ENCODE results near the gene ANXA6. TPM values are rescaled to one million over a fixed set of nuclear protein-coding genes. Genes with fewer than 3 reads are reported as not detected.

Gene ANXA6
- total and polyA plus RNA-seq, 10 donors: 141 to 295 (median 185) TPM

DNA sequence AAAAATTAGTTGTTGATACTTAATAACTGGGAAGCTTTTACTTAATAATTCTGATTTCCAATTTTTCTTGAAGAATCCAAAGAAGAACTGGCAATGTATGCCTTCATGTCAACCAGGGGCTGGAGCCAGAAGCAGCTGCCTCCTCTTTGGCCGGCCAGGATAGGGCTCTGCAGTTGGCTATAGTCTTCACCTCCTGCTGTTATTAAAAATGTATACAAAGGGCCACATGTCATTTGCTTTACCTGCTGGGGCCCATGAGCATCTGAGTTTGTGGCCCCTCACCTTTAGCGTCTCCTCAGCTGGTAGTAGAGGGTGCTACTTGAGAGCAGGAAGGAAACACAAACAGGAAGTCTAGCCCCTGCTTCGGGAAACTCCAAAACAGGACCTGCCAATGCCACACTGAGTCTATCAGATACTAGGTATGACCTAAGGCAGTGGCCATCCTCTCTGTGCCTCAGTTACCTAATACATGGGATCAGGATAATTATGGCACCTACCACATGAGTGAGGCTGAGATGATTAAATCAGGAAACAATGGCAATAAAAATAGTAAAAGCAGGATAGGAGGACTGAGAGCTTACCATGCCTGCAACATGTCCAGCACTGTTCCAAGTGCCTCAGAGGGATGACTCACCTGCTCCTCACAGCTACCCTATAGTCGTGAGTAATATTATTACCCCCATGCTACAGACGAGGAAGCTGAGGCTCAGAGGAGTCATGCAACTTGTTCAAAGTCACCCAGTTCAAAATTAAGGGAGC, 45.0 kb upstream of the ANXA6 start:
- no peak for DNase-seq
- peak overlapping the region in 1 of 8 donors; percentile 16 for H3K4me3 ChIP-seq
- peaks cover 0 to 76% (median 37%) of the 10 kb centered on the region in 6 donors for H3K36me3 ChIP-seq
- peak overlapping the region in 7 of 8 donors; percentile 10 to 74 (median 51) for H3K27ac ChIP-seq
- no peaks in the 10 kb centered on the region for H3K9me3 ChIP-seq
- intact Hi-C loops (cut with DNase I; ENCODE audit: low total_unique reads): no loop called here
- H3K27me3 ChIP-seq (replicated peaks in 1 of 7): no peaks in the 10 kb centered on the region
- WGBS, 5 donors: 33 to 44% (median 40%) methylated on average over 5 of the region's 5 CpGs
- TF ChIP-seq, protein P1, sequence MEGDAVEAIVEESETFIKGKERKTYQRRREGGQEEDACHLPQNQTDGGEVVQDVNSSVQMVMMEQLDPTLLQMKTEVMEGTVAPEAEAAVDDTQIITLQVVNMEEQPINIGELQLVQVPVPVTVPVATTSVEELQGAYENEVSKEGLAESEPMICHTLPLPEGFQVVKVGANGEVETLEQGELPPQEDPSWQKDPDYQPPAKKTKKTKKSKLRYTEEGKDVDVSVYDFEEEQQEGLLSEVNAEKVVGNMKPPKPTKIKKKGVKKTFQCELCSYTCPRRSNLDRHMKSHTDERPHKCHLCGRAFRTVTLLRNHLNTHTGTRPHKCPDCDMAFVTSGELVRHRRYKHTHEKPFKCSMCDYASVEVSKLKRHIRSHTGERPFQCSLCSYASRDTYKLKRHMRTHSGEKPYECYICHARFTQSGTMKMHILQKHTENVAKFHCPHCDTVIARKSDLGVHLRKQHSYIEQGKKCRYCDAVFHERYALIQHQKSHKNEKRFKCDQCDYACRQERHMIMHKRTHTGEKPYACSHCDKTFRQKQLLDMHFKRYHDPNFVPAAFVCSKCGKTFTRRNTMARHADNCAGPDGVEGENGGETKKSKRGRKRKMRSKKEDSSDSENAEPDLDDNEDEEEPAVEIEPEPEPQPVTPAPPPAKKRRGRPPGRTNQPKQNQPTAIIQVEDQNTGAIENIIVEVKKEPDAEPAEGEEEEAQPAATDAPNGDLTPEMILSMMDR (IDR thresholded peaks at IDR 0.05 in 8 of 11, conservative IDR thresholded peaks at IDR 0.05 in 3 of 11): no peak
- no peak for TF ChIP-seq POLR2A (IDR thresholded peaks at IDR 0.05)
- no peak for TF ChIP-seq POLR2AphosphoS5 (IDR thresholded peaks at IDR 0.05)
- peaks cover 10 to 86% (median 31%) of the 10 kb centered on the region in 6 donors for H3K4me1 ChIP-seq

GRCh38 chr5:151200913-151201595, 43.5 kb upstream of the ANXA6 start:
- no peak overlapping the region for H3K4me3 ChIP-seq
- H3K27me3 ChIP-seq (replicated peaks in 1 of 7): no peaks in the 10 kb centered on the region
- no peak for DNase-seq
- peaks cover 21 to 86% (median 37%) of the 10 kb centered on the region in 6 donors for H3K4me1 ChIP-seq
- TF ChIP-seq POLR2AphosphoS5 (IDR thresholded peaks at IDR 0.05): no peak
- TF ChIP-seq, protein P1 (IDR thresholded peaks at IDR 0.05 in 8 of 11, conservative IDR thresholded peaks at IDR 0.05 in 3 of 11): no peak
- no peak for TF ChIP-seq POLR2A (IDR thresholded peaks at IDR 0.05)
- peak overlapping the region in 4 of 8 donors; percentile 25 to 60 (median 38) for H3K27ac ChIP-seq
- intact Hi-C loops (cut with DNase I; ENCODE audit: low total_unique reads): no loop called here
- H3K36me3 ChIP-seq: peaks cover 0 to 91% (median 37%) of the 10 kb centered on the region in 6 donors
- 79 to 93% (median 85%) methylated on average over 6 of the region's 6 CpGs for WGBS, 5 donors
- H3K9me3 ChIP-seq: no peaks in the 10 kb centered on the region

GRCh38 chr5:151199581-151200185, 42.1 kb upstream of the ANXA6 start:
- Histone ChIP-seq H3K36me3 (peaks cover 0 to 81% (median 35%) of the 10 kb centered on the region in 6 donors), H3K4me3 (no peak overlapping the region), H3K9me3 (no peaks in the 10 kb centered on the region), H3K27me3 (replicated peaks in 1 of 7) (no peaks in the 10 kb centered on the region), H3K27ac (peak overlapping the region in 3 of 8 donors; percentile 19 to 49 (median 36)), H3K4me1 (peaks cover 29 to 86% (median 46%) of the 10 kb centered on the region in 6 donors)
- 81 to 97% (median 85%) methylated on average over 7 of the region's 7 CpGs for WGBS, 5 donors
- TF ChIP-seq POLR2A (IDR thresholded peaks at IDR 0.05) (no peak), POLR2AphosphoS5 (IDR thresholded peaks at IDR 0.05) (no peak)
- TF ChIP-seq, protein P1 (IDR thresholded peaks at IDR 0.05 in 8 of 11, conservative IDR thresholded peaks at IDR 0.05 in 3 of 11): no peak
- intact Hi-C loops (cut with DNase I; ENCODE audit: low total_unique reads): no loop called here
- DNase-seq: no peak
